Loucy (cell line): Measurements from ENCODE around the gene LRCH1.

Source experiments
- H2AFZ ChIP-seq: fragments of 200-600 bp; sonication (generic); 2 replicates; pipeline ENCODE4 v1.6.0; 2016; ENCODE audit warnings: antibody characterized with exemption, mild to moderate bottlenecking, low read length, moderate library complexity
- H3F3A ChIP-seq: fragments of 200-600 bp; 2 replicates; pipeline ENCODE4 v1.6.0; 2016; ENCODE audit warnings: antibody characterized with exemption, low read depth, mild to moderate bottlenecking
- H3K27me3 ChIP-seq: fragments of 200-600 bp; sonication (generic); 2 replicates; pipeline ENCODE4 v1.6.1; 2014; ENCODE audit warnings: low read length, mild to moderate bottlenecking; ENCODE audit not compliant: insufficient read depth, poor library complexity, severe bottlenecking
- H3K36me3 ChIP-seq: fragments of 200-600 bp; sonication (generic); 2 replicates; pipeline ENCODE4 v1.6.1; 2016; ENCODE audit warnings: low read length; ENCODE audit not compliant: insufficient read depth
- H3K4me1 ChIP-seq: fragments of 200-600 bp; sonication (generic); 2 replicates; pipeline ENCODE4 v1.5.1; 2014; ENCODE audit warnings: low read length, mild to moderate bottlenecking; ENCODE audit not compliant: insufficient read depth, poor library complexity, severe bottlenecking
- H3K4me2 ChIP-seq: fragments of 200-600 bp; sonication (generic); 2 replicates; pipeline ENCODE4 v1.6.0; 2014; ENCODE audit warnings: antibody characterized with exemption, low read length, low read depth, mild to moderate bottlenecking; ENCODE audit not compliant: poor library complexity, severe bottlenecking
- H3K4me3 ChIP-seq: fragments of 200-600 bp; sonication (generic); 2 replicates; pipeline ENCODE4 v1.5.1; 2014; ENCODE audit warnings: low read length, mild to moderate bottlenecking, mixed read lengths; ENCODE audit not compliant: poor library complexity, severe bottlenecking
- H3K79me2 ChIP-seq: fragments of 200-600 bp; sonication (generic); 2 replicates; pipeline ENCODE4 v1.6.1; 2014; ENCODE audit warnings: low read length; ENCODE audit not compliant: insufficient read depth
- H3K9ac ChIP-seq: fragments of 200-600 bp; sonication (generic); 2 replicates; pipeline ENCODE4 v1.6.0; 2014; ENCODE audit warnings: mild to moderate bottlenecking, low read depth, low read length, moderate library complexity; ENCODE audit not compliant: poor library complexity, severe bottlenecking
- H3K9me2 ChIP-seq: fragments of 200-600 bp; sonication (generic); replicated peaks from 2 replicates; pipeline ENCODE4 v1.6.1; 2016; ENCODE audit warnings: low read depth, low read length, mixed read lengths
- H3K9me3 ChIP-seq: fragments of 200-600 bp; sonication (generic); 2 replicates; pipeline ENCODE4 v1.6.1; 2014; ENCODE audit warnings: mild to moderate bottlenecking, antibody characterized with exemption, low read length, low read depth; ENCODE audit not compliant: insufficient read depth
- H4K20me1 ChIP-seq: fragments of 200-600 bp; sonication (generic); 2 replicates; pipeline ENCODE4 v1.6.0; 2014; ENCODE audit warnings: antibody characterized with exemption, low read length, mild to moderate bottlenecking; ENCODE audit not compliant: insufficient read depth, poor library complexity, severe bottlenecking
- EZH2phosphoT487 ChIP-seq: fragments of 200-600 bp; IDR thresholded peaks from 2 replicates; pipeline ENCODE4 v1.6.1; 2018; ENCODE audit warnings: antibody characterized with exemption, mild to moderate bottlenecking, moderate library complexity, borderline replicate concordance
- TF ChIP-seq, protein P1 (sequence below): fragments of 200-600 bp; sonication (generic); conservative IDR thresholded peaks from 2 replicates; pipeline ENCODE4 v1.5.1; 2014; ENCODE audit warnings: mild to moderate bottlenecking, antibody characterized with exemption, low read length

LRCH1 gene

DNA sequence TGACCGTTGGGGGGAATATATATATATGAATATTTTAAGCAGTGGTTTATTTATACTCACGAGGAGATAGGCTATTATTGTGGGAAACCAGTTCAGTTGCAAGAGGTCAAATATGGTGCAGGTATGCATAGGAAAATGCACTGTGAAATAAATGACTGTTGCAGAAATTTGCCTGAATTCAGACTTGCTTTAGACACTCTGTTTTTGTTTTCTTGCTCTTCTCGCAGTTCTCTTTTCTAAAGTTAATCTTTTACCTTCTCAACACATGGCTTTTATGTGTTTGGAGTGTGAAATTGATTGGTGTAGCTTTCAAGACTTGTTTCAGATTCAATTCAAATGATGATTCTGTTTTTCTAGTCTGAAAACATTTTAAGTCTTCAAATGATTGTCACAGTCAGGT lies 109.7 kb downstream of the LRCH1 start:
- peaks cover 52% of the 10 kb centered on the region for H3K79me2 ChIP-seq
- H3F3A ChIP-seq: peaks cover 5% of the 10 kb centered on the region
- no peak overlapping the region for H3K4me3 ChIP-seq
- 0 out of 2 replicates have a peak, but pooled peaks cover 5% of the 10 kb centered on the region for H3K36me3 ChIP-seq
- no peaks in the 10 kb centered on the region for H4K20me1 ChIP-seq
- no peaks in the 10 kb centered on the region for H3K9me2 ChIP-seq
- H3K4me1 ChIP-seq: peaks cover 41% of the 10 kb centered on the region
- no peak overlapping the region for H2AFZ ChIP-seq
- H3K9me3 ChIP-seq: no peaks in the 10 kb centered on the region
- TF ChIP-seq, protein P1, sequence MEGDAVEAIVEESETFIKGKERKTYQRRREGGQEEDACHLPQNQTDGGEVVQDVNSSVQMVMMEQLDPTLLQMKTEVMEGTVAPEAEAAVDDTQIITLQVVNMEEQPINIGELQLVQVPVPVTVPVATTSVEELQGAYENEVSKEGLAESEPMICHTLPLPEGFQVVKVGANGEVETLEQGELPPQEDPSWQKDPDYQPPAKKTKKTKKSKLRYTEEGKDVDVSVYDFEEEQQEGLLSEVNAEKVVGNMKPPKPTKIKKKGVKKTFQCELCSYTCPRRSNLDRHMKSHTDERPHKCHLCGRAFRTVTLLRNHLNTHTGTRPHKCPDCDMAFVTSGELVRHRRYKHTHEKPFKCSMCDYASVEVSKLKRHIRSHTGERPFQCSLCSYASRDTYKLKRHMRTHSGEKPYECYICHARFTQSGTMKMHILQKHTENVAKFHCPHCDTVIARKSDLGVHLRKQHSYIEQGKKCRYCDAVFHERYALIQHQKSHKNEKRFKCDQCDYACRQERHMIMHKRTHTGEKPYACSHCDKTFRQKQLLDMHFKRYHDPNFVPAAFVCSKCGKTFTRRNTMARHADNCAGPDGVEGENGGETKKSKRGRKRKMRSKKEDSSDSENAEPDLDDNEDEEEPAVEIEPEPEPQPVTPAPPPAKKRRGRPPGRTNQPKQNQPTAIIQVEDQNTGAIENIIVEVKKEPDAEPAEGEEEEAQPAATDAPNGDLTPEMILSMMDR: no peak
- H3K4me2 ChIP-seq: no peak overlapping the region
- no peak overlapping the region for H3K9ac ChIP-seq
- H3K27me3 ChIP-seq: no peaks in the 10 kb centered on the region

DNA sequence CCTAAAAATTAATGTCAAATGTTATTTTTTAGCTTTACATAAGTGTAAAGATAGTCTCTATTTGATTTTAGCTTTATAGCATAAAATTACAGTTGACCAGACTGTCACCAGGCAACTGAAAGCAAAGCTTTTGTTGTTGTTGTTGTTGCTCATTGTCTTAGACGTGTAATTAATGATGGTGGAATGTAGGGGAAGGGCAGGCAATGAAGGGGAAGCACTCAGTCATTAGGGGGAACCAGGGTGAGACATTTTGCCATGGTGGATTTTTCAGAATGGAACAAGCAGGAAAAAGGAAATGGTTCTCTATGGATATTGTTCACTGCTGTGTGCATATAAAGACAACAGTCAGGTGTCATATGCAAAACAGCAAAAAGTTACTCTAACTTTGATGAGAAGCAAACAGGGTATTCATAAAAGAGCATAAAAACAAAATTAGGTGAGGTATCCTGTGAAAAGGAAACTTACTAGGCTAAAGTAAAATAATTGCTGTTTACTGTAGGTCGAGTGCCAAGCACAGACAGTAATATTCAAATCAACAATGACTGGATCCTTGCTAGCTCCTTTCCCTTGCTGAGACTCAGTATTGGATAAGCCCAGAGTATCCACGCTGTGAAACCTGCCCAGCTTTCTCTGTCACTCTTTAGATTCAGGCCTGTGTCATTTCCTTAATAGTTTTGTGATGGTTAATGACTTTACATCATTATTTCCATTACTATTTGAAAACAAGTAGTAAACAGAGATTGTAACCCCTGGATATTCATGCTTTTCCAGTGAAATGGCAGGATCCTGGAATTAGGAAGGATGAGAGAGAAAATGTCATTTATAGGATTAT lies 110.5 kb downstream of the LRCH1 start:
- Histone ChIP-seq H2AFZ (no peak overlapping the region), H4K20me1 (no peaks in the 10 kb centered on the region), H3K9me2 (no peaks in the 10 kb centered on the region), H3K4me1 (peaks cover 48% of the 10 kb centered on the region), H3K27me3 (no peaks in the 10 kb centered on the region), H3K36me3 (0 out of 2 replicates have a peak, but pooled peaks cover 5% of the 10 kb centered on the region), H3K4me2 (no peak overlapping the region), H3K4me3 (no peak overlapping the region), H3K9ac (no peak overlapping the region), H3K9me3 (no peaks in the 10 kb centered on the region), H3K79me2 (peaks cover 47% of the 10 kb centered on the region), H3F3A (peaks cover 9% of the 10 kb centered on the region)
- TF ChIP-seq, protein P1: no peak
- TF ChIP-seq EZH2phosphoT487: no peak

DNA sequence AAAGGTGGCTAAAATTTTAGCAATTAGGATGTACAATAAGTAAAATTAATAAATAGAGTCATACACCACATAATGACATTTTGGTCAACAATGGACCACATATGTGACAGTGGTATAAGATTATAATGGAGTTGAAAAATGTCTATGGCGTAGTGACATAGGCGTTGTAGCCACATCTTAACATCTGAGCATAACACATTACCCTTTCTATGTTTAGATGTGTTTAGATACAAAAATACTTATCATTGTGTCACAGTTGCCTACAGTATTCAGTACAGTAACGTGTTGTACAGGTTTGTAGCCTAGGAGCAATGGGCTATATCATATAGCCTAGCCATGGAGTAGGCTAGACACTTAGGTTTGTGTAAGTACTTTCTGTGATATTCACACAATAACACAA lies 111.2 kb downstream of the LRCH1 start:
- Histone ChIP-seq H3K9ac (no peak overlapping the region), H3K79me2 (peaks cover 47% of the 10 kb centered on the region), H3K9me2 (no peaks in the 10 kb centered on the region), H3F3A (peaks cover 14% of the 10 kb centered on the region), H3K4me2 (no peak overlapping the region), H3K4me3 (no peak overlapping the region), H3K36me3 (0 out of 2 replicates have a peak, but pooled peaks cover 5% of the 10 kb centered on the region), H3K4me1 (peaks cover 53% of the 10 kb centered on the region), H3K27me3 (no peaks in the 10 kb centered on the region), H2AFZ (no peak overlapping the region), H4K20me1 (no peaks in the 10 kb centered on the region), H3K9me3 (no peaks in the 10 kb centered on the region)
- TF ChIP-seq, protein P1: no peak
- no peak for TF ChIP-seq EZH2phosphoT487
